Hepatocyte (in vitro differentiated cells): Measurements from ENCODE around the gene VMAC. TPM values are rescaled to one million over a fixed set of nuclear protein-coding genes. Genes with fewer than 3 reads are reported as not detected.

ENCODE experiments used
- DNase-seq: peaks from one replicate; pipeline ENCODE4 v3.0.0-alpha.2; 2016; ENCODE audit warnings: low spot score
- H2AFZ ChIP-seq: fragments of 200-600 bp; sonication (generic); 2 replicates; pipeline ENCODE4 v1.6.0; 2016; ENCODE audit warnings: antibody characterized with exemption, mild to moderate bottlenecking
- H3K27ac ChIP-seq: fragments of 200-600 bp; sonication (generic); 2 replicates; pipeline ENCODE4 v1.5.1; 2016; ENCODE audit warnings: mild to moderate bottlenecking
- H3K27me3 ChIP-seq: fragments of 200-600 bp; sonication (generic); 2 replicates; pipeline ENCODE4 v1.6.1; 2016
- H3K36me3 ChIP-seq: fragments of 200-600 bp; sonication (generic); replicated peaks from 2 replicates; pipeline ENCODE4 v1.5.1; 2016; ENCODE audit warnings: low read depth; ENCODE audit not compliant: insufficient read depth
- H3K4me1 ChIP-seq: fragments of 200-600 bp; sonication (generic); 2 replicates; pipeline ENCODE4 v1.5.1; 2016; ENCODE audit warnings: mild to moderate bottlenecking, moderate library complexity; ENCODE audit not compliant: insufficient read depth
- H3K4me2 ChIP-seq: fragments of 200-600 bp; sonication (generic); 2 replicates; pipeline ENCODE4 v1.6.0; 2016
- H3K4me3 ChIP-seq: fragments of 200-600 bp; sonication (generic); 2 replicates; pipeline ENCODE4 v1.5.1; 2016; ENCODE audit warnings: mild to moderate bottlenecking
- H3K79me2 ChIP-seq: fragments of 200-600 bp; sonication (generic); 2 replicates; pipeline ENCODE4 v1.6.0; 2017; ENCODE audit warnings: mild to moderate bottlenecking
- H3K9me2 ChIP-seq: fragments of 200-600 bp; sonication (generic); replicated peaks from 2 replicates; pipeline ENCODE4 v1.6.0; 2017; ENCODE audit warnings: mild to moderate bottlenecking; ENCODE audit not compliant: insufficient read depth
- H3K9me3 ChIP-seq: fragments of 200-600 bp; sonication (generic); 2 replicates; pipeline ENCODE4 v1.5.1; 2016; ENCODE audit warnings: low read depth, mild to moderate bottlenecking
- H4K20me1 ChIP-seq: fragments of 200-600 bp; sonication (generic); 2 replicates; pipeline ENCODE4 v1.6.0; 2016; ENCODE audit warnings: mild to moderate bottlenecking; ENCODE audit not compliant: insufficient read depth, poor library complexity, severe bottlenecking
- EZH2 ChIP-seq: fragments of 200-600 bp; sonication (generic); IDR thresholded peaks from 2 replicates; pipeline ENCODE4 v1.6.1; 2016; ENCODE audit warnings: antibody characterized with exemption, mild to moderate bottlenecking, borderline replicate concordance
- EZH2phosphoT487 ChIP-seq: fragments of 200-600 bp; sonication (generic); IDR thresholded peaks from one replicate; pipeline ENCODE4 v1.6.1; 2018; ENCODE audit warnings: antibody characterized with exemption, mild to moderate bottlenecking, low read depth, moderate library complexity; ENCODE audit not compliant: unreplicated experiment, severe bottlenecking
- WGBS: methylation state at CpG from one replicate; pipeline ENCODE4 v1.1.6; 2016; ENCODE audit warnings: low lambda C conversion rate; ENCODE audit errors: missing lambda C conversion rate; 5-methylcytosine and 5-hydroxymethylcytosine counted together
- polyA plus RNA-seq: library from polyadenylated mRNA; unstranded; fragments of >200 nt; fragmentation: Nextera tagmentation; extraction: Ambion mirVana; gene quantifications from 2 replicates; pipeline ENCODE4 v1.2.1, GENCODE V29; 2016
- total RNA-seq: library from RNA; depleted of rRNA; stranded (reverse); fragments of >200 nt; gene quantifications from 2 replicates; pipeline ENCODE4 v1.2.3, GENCODE V29; 2014
- TF ChIP-seq, protein P1 (sequence below): fragments of 200-600 bp; sonication (generic); IDR thresholded peaks from 2 replicates; pipeline ENCODE4 v1.5.1; 2016; ENCODE audit warnings: antibody characterized with exemption, mild to moderate bottlenecking; ENCODE audit not compliant: poor library complexity

The VMAC gene
- total and polyA plus RNA-seq, 2 experiments from 2014 or later: 4.5 to 5.9 TPM

DNA sequence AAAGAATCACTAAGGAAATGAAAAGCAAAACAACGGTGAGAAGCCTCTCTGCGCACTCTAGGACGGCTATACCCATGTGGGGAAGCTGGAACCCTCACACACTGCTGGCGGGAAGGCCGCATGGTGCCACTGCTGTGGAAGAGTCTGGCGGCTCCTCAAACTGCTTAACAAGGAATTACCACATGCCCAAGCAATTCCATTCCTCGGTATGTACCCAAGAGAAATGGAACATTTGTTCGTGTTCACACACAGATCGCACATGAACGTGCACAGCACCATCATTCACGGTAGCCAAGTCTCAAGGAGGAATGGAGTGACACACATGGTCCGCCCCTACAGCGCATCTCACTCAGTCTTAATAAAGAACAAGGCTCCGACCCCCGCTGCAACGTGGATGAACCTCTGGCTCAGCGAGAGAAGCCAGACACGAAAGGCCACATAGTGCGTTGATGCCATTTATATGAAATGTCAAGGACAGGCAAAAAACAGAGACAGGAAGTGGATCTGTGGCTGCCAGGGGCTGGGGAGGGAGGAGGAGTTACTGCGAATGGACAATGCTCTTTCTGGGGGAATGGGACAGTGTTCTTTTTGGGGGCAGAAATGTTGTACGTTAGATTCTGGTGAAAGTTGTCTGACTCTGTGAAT is 17.0 kb downstream of the VMAC start:
- no peaks in the 10 kb centered on the region for H3K9me2 ChIP-seq
- no peak overlapping the region for H3K27ac ChIP-seq
- H3K79me2 ChIP-seq: no peaks in the 10 kb centered on the region
- H3K36me3 ChIP-seq: no peaks in the 10 kb centered on the region
- H4K20me1 ChIP-seq: no peaks in the 10 kb centered on the region
- DNase-seq: no peak
- TF ChIP-seq EZH2phosphoT487 (no peak), EZH2 (no peak)
- TF ChIP-seq, protein P1, sequence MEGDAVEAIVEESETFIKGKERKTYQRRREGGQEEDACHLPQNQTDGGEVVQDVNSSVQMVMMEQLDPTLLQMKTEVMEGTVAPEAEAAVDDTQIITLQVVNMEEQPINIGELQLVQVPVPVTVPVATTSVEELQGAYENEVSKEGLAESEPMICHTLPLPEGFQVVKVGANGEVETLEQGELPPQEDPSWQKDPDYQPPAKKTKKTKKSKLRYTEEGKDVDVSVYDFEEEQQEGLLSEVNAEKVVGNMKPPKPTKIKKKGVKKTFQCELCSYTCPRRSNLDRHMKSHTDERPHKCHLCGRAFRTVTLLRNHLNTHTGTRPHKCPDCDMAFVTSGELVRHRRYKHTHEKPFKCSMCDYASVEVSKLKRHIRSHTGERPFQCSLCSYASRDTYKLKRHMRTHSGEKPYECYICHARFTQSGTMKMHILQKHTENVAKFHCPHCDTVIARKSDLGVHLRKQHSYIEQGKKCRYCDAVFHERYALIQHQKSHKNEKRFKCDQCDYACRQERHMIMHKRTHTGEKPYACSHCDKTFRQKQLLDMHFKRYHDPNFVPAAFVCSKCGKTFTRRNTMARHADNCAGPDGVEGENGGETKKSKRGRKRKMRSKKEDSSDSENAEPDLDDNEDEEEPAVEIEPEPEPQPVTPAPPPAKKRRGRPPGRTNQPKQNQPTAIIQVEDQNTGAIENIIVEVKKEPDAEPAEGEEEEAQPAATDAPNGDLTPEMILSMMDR: no peak
- H3K4me3 ChIP-seq: no peak overlapping the region
- H2AFZ ChIP-seq: no peak overlapping the region
- peaks cover 10% of the 10 kb centered on the region for H3K4me1 ChIP-seq
- WGBS: 94% methylated on average over 21 of the region's 21 CpGs
- H3K4me2 ChIP-seq: no peak overlapping the region
- H3K27me3 ChIP-seq: no peaks in the 10 kb centered on the region
- no peaks in the 10 kb centered on the region for H3K9me3 ChIP-seq

DNA sequence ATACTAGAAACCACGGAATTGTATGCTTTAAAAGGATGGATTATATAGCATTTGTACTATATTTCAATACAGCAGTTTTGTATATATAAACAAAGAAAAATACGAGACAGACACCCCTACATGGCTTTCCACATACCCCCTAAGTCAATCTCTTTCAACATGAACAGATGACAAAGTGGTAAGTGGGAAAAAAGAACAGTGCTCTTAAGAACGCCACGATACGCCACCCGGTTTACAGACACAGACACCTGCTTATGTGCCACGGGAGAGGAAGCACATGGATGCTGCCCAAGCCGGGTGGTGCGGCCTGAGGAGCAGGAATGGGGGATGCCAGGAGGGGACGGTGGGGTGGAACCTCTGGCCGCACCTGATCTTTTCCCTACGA is 17.5 kb downstream of the VMAC start:
- WGBS: 97% methylated on average over 12 of the region's 12 CpGs
- TF ChIP-seq EZH2 (no peak), EZH2phosphoT487 (no peak)
- TF ChIP-seq, protein P1: no peak
- no peak overlapping the region for H3K4me3 ChIP-seq

DNA sequence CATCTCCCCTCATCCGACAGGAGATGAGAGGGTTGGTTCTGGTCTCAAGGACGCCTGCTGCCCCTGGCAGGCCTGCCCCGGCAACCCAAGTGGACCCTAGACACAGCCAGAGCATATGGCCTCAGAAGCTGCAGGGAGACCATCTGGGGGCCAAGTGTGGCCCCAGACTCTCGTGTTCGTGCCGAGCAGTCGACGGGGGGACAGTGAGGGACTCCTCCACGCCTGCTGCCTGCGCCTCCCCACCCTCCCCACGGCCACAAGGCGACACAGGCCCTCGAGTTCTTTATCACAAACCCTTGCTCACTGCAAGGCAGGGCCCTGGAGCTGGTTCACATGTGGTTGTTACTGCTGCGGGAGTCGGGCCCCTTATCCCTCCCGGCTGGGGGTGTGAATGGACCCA is 18.7 kb downstream of the VMAC start:
- Histone ChIP-seq H3K4me3 (no peak overlapping the region), H3K9me2 (no peaks in the 10 kb centered on the region), H3K27me3 (no peaks in the 10 kb centered on the region), H4K20me1 (no peaks in the 10 kb centered on the region), H3K36me3 (no peaks in the 10 kb centered on the region), H2AFZ (no peak overlapping the region), H3K79me2 (no peaks in the 10 kb centered on the region), H3K27ac (no peak overlapping the region), H3K9me3 (no peaks in the 10 kb centered on the region), H3K4me1 (peaks cover 22% of the 10 kb centered on the region), H3K4me2 (no peak overlapping the region)
- 98% methylated on average over 16 of the region's 16 CpGs for WGBS
- no peak for DNase-seq
- TF ChIP-seq EZH2: no peak
- TF ChIP-seq EZH2phosphoT487: no peak
- TF ChIP-seq, protein P1: no peak

More for the DNA sequence above, 17.5 kb downstream of the VMAC start:
- H3K27ac ChIP-seq: no peak overlapping the region
- no peaks in the 10 kb centered on the region for H3K9me3 ChIP-seq
- H3K27me3 ChIP-seq: no peaks in the 10 kb centered on the region
- peaks cover 14% of the 10 kb centered on the region for H3K4me1 ChIP-seq
- DNase-seq: no peak
- no peaks in the 10 kb centered on the region for H3K9me2 ChIP-seq
- H3K36me3 ChIP-seq: no peaks in the 10 kb centered on the region
- no peaks in the 10 kb centered on the region for H3K79me2 ChIP-seq
- H4K20me1 ChIP-seq: no peaks in the 10 kb centered on the region
- no peak overlapping the region for H3K4me2 ChIP-seq
- H2AFZ ChIP-seq: no peak overlapping the region
